Brain microvascular endothelial cell (primary cell): Measurements from ENCODE around the gene TMEM41B.

Experiments
- DNase-seq: peaks from one replicate; pipeline ENCODE4 v3.0.0-alpha.2; 2020
- H3K27ac ChIP-seq: fragments of 250-450 bp; sonication (Bioruptor Pico); 2 replicates; pipeline ENCODE4 v1.5.1; 2020; ENCODE audit warnings: mild to moderate bottlenecking, moderate library complexity
- H3K27me3 ChIP-seq: fragments of 250-450 bp; sonication (Bioruptor Pico); replicated peaks from 2 replicates; pipeline ENCODE4 v1.5.1; 2020; ENCODE audit warnings: mild to moderate bottlenecking
- H3K36me3 ChIP-seq: fragments of 250-450 bp; sonication (Bioruptor Pico); replicated peaks from 2 replicates; pipeline ENCODE4 v1.5.1; 2020; ENCODE audit warnings: mild to moderate bottlenecking
- H3K4me3 ChIP-seq: 2 replicates; pipeline ENCODE4 v1.5.1; 2011; ENCODE audit warnings: low read depth, mild to moderate bottlenecking, control low read depth, low read length, moderate library complexity
- CTCF ChIP-seq: IDR thresholded peaks from 2 replicates; pipeline ENCODE4 v1.5.1; 2011; ENCODE audit warnings: low read depth, mild to moderate bottlenecking, moderate library complexity, low read length, control low read depth, inconsistent platforms; ENCODE audit errors: missing control alignments
- in situ Hi-C: cut with HindIII; loops from 2 replicates; pipeline ENCODE4 v1.10.0; 2017; ENCODE audit warnings: low sequenced_read_pairs, low pct_ligation_motif_present

Gene TMEM41B

GRCh38 chr11:9347100-9347499, 32.7 kb upstream of the TMEM41B start:
- H3K27ac ChIP-seq, result no peak overlapping the region
- no peak for DNase-seq

GRCh38 chr11:9344061-9344680, 29.8 kb upstream of the TMEM41B start:
- no peak overlapping the region for H3K27ac ChIP-seq
- H3K4me3 ChIP-seq, result no peak overlapping the region
- no peaks in the 10 kb centered on the region for H3K36me3 ChIP-seq
- no peak for DNase-seq
- H3K27me3 ChIP-seq, result no peaks in the 10 kb centered on the region
- in situ Hi-C loops, result no loop called here
- no peak for TF ChIP-seq CTCF

More at GRCh38 chr11:9347100-9347499, 32.7 kb upstream of the TMEM41B start:
- H3K36me3 ChIP-seq, result no peaks in the 10 kb centered on the region
- no peaks in the 10 kb centered on the region for H3K27me3 ChIP-seq
- no peak overlapping the region for H3K4me3 ChIP-seq
- in situ Hi-C loops, result no loop called here
- TF ChIP-seq CTCF, result no peak

GRCh38 chr11:9341638-9342178, 27.3 kb upstream of the TMEM41B start:
- no peak for TF ChIP-seq CTCF
- no peaks in the 10 kb centered on the region for H3K27me3 ChIP-seq
- in situ Hi-C loops, result no loop called here
- no peak for DNase-seq
- H3K36me3 ChIP-seq, result no peaks in the 10 kb centered on the region
- no peak overlapping the region for H3K4me3 ChIP-seq
- no peak overlapping the region for H3K27ac ChIP-seq

GRCh38 chr11:9332655-9333054, 18.3 kb upstream of the TMEM41B start:
- Histone ChIP-seq H3K27me3 (no peaks in the 10 kb centered on the region), H3K4me3 (no peak overlapping the region), H3K36me3 (no peaks in the 10 kb centered on the region), H3K27ac (no peak overlapping the region)
- in situ Hi-C loops, result no loop called here
- no peak for DNase-seq
- TF ChIP-seq CTCF, result no peak

GRCh38 chr11:9330387-9331384, 16.3 kb upstream of the TMEM41B start:
- H3K27me3 ChIP-seq, result no peaks in the 10 kb centered on the region
- H3K27ac ChIP-seq, result no peak overlapping the region
- TF ChIP-seq CTCF, result no peak
- no peak for DNase-seq
- H3K36me3 ChIP-seq, result no peaks in the 10 kb centered on the region
- H3K4me3 ChIP-seq, result no peak overlapping the region
- in situ Hi-C loops, result no loop called here
